HG03432 (cell line): ENCODE measurements around the gene CCDC126.
"Not testable (repeated sequence)": the region's sequence is repeated elsewhere in the genome, so short reads cannot be mapped to it uniquely, and the experiment has no call there.

ENCODE experiments used
- ATAC-seq: cut with Tn5 transposase; IDR thresholded peaks from one replicate; pipeline ENCODE4 v1.9.1; 2021; ENCODE audit warnings: mild to moderate bottlenecking, moderate library complexity; ENCODE audit not compliant: unreplicated experiment

The CCDC126 gene

GRCh38 chr7:23622506-23622925 is 25.3 kb downstream of the CCDC126 start:
- ATAC-seq = no peak

GRCh38 chr7:23628370-23628769 is 31.2 kb downstream of the CCDC126 start:
- no peak for ATAC-seq

- ATAC-seq = no peak
Measured at GRCh38 chr7:23633417-23633816, 36.2 kb downstream of the CCDC126 start.

GRCh38 chr7:23645822-23646221 is 48.6 kb downstream of the CCDC126 start:
- no peak for ATAC-seq

GRCh38 chr7:23653942-23654341 is 56.8 kb downstream of the CCDC126 start:
- ATAC-seq = no peak

GRCh38 chr7:23654508-23654907 is 57.3 kb downstream of the CCDC126 start:
- ATAC-seq = no peak

- no peak for ATAC-seq
Measured at GRCh38 chr7:23655433-23655832, 58.3 kb downstream of the CCDC126 start.

GRCh38 chr7:23658831-23659427 is 61.7 kb downstream of the CCDC126 start:
- ATAC-seq = no peak

GRCh38 chr7:23661385-23661784 is 64.2 kb downstream of the CCDC126 start:
- ATAC-seq = no peak

- ATAC-seq = no peak
Measured at GRCh38 chr7:23662124-23662983, 65.2 kb downstream of the CCDC126 start.

- ATAC-seq = no peak
Measured at GRCh38 chr7:23662984-23663313, 65.8 kb downstream of the CCDC126 start.

- ATAC-seq = no peak
Measured at GRCh38 chr7:23664122-23664521, 66.9 kb downstream of the CCDC126 start.

- no peak for ATAC-seq
Measured at GRCh38 chr7:23672033-23672432, 74.9 kb downstream of the CCDC126 start.

GRCh38 chr7:23679898-23680413 is 82.8 kb downstream of the CCDC126 start, which contains the start of gene FAM221A:
FAM221A (plus strand) TSS chr7:23680199; CDS start chr7:23680219, 20 bp downstream.
- ATAC-seq = peak; percentile 99

GRCh38 chr7:23680414-23681405 is 83.5 kb downstream of the CCDC126 start:
- peak; percentile 46 for ATAC-seq

- ATAC-seq = not testable (repeated sequence)
Measured at GRCh38 chr7:23684041-23684440, 86.9 kb downstream of the CCDC126 start.

GRCh38 chr7:23685731-23686130 is 88.5 kb downstream of the CCDC126 start:
- ATAC-seq = no peak

- ATAC-seq = no peak
Measured at GRCh38 chr7:23687011-23687410, 89.8 kb downstream of the CCDC126 start.

- no peak for ATAC-seq
Measured at GRCh38 chr7:23689165-23689564, 92.0 kb downstream of the CCDC126 start.

- ATAC-seq = no peak
Measured at GRCh38 chr7:23691320-23691719, 94.1 kb downstream of the CCDC126 start.

- ATAC-seq = no peak
Measured at GRCh38 chr7:23693224-23693623, 96.0 kb downstream of the CCDC126 start.
